OCI-LY7 (cell line): ENCODE data around the gene GULP1. TPM values are rescaled to one million over a fixed set of nuclear protein-coding genes. Genes with fewer than 3 reads are reported as not detected.

Experiments
- BruUV-seq: library from RNA; stranded (reverse); fragments of 400-500 nt; replicated peaks from 2 replicates; lab custom pipeline; 2021; lab: Mats Ljungman, UMichigan
- CTCF ChIA-PET: fragments of 300-600 bp; sonication (Branson Sonifier 250); formaldehyde crosslinking; loops from one replicate; lab custom pipeline; 2022; ENCODE audit warnings: antibody characterized with exemption; ENCODE audit not compliant: unreplicated experiment; lab: Charles Lee
- POLR2A ChIA-PET: fragments of 300-600 bp; sonication (Branson Sonifier 250); formaldehyde crosslinking; loops from one replicate; lab custom pipeline; 2022; ENCODE audit warnings: antibody characterized with exemption; lab: Charles Lee
- DNase-seq: peaks from one replicate; pipeline ENCODE4 v3.0.0-alpha.2; 2015; ENCODE audit warnings: low spot score
- H2AFZ ChIP-seq: fragments of 200-600 bp; sonication (generic), shearing (Covaris generic); 2 replicates; pipeline ENCODE4 v1.6.1; 2014; ENCODE audit warnings: mild to moderate bottlenecking, antibody characterized with exemption, low read length, moderate library complexity
- H3K27ac ChIP-seq: fragments of 200-600 bp; sonication (generic); 2 replicates; pipeline ENCODE4 v1.5.1; 2014; ENCODE audit warnings: mixed run types, low read depth, mild to moderate bottlenecking, moderate library complexity, low read length, inconsistent platforms; ENCODE audit not compliant: poor library complexity, severe bottlenecking
- H3K36me3 ChIP-seq: fragments of 200-600 bp; sonication (generic); 2 replicates; pipeline ENCODE4 v1.6.1; 2014; ENCODE audit warnings: mild to moderate bottlenecking, antibody characterized with exemption, low read length, moderate library complexity, mixed read lengths; ENCODE audit not compliant: insufficient read depth
- H3K4me1 ChIP-seq: fragments of 200-600 bp; sonication (generic); 2 replicates; pipeline ENCODE4 v1.5.1; 2014; ENCODE audit warnings: mild to moderate bottlenecking, low read length; ENCODE audit not compliant: insufficient read depth, poor library complexity, severe bottlenecking
- H3K4me2 ChIP-seq: fragments of 200-600 bp; sonication (generic); 2 replicates; pipeline ENCODE4 v1.6.1; 2014; ENCODE audit warnings: mild to moderate bottlenecking, low read length
- H3K4me3 ChIP-seq: fragments of 200-600 bp; sonication (generic); 2 replicates; pipeline ENCODE4 v1.5.1; 2014; ENCODE audit warnings: mild to moderate bottlenecking, low read depth, low read length; ENCODE audit not compliant: poor library complexity, severe bottlenecking
- H3K79me2 ChIP-seq: fragments of 200-600 bp; sonication (generic); 2 replicates; pipeline ENCODE4 v1.6.1; 2016; ENCODE audit warnings: low read depth, mild to moderate bottlenecking, low read length, moderate library complexity, mixed read lengths; ENCODE audit not compliant: insufficient read depth
- H3K9me2 ChIP-seq: fragments of 200-600 bp; sonication (generic); 2 replicates; pipeline ENCODE4 v1.6.1; 2016; ENCODE audit warnings: mild to moderate bottlenecking, low read length, mixed read lengths; ENCODE audit not compliant: insufficient read depth
- H3K9me3 ChIP-seq: fragments of 200-600 bp; sonication (generic); 2 replicates; pipeline ENCODE4 v1.6.1; 2014; ENCODE audit warnings: mild to moderate bottlenecking, mixed run types, low read length, mixed read lengths
- H4K20me1 ChIP-seq: fragments of 200-600 bp; sonication (generic); 2 replicates; pipeline ENCODE4 v1.6.1; 2014; ENCODE audit warnings: mild to moderate bottlenecking, antibody characterized with exemption, low read length, moderate library complexity, mixed read lengths; ENCODE audit not compliant: insufficient read depth
- CTCF ChIP-seq: fragments of 200-600 bp; sonication (generic); conservative IDR thresholded peaks from 2 replicates; pipeline ENCODE4 v1.5.1; 2014; ENCODE audit warnings: mild to moderate bottlenecking, antibody characterized with exemption, low read length, moderate library complexity, mixed read lengths
- EZH2phosphoT487 ChIP-seq: fragments of 200-600 bp; sonication (generic); IDR thresholded peaks from 2 replicates; pipeline ENCODE4 v1.6.1; 2018; ENCODE audit warnings: low read depth, borderline replicate concordance, mild to moderate bottlenecking, mixed run types, antibody characterized with exemption, low read length, moderate library complexity, mixed read lengths
- intact Hi-C: fragments of 100-400 bp; cut with micrococcal nuclease; formaldehyde crosslinking; loops from one replicate; pipeline ENCODE4 v1.10.0; 2022; ENCODE audit not compliant: unreplicated experiment
- total RNA-seq, 2 experiments: library from RNA; depleted of rRNA in 1 of 2; stranded (reverse); fragments of >200 nt in 1 of 2; shearing (Covaris generic) in 1 of 2; gene quantifications; 2 replicates each; pipeline ENCODE4 v1.2.3, GENCODE V29; 2014 to 2022

GULP1 gene
- total RNA-seq, 2 experiments from 2014 or later = not detected

GRCh38 chr2:188330316-188331053 is 38.8 kb downstream of the GULP1 start:
- H4K20me1 ChIP-seq = no peaks in the 10 kb centered on the region
- no peak for TF ChIP-seq EZH2phosphoT487
- TF ChIP-seq CTCF = no peak
- BruUV-seq = no TSS peak
- H3K79me2 ChIP-seq = no peaks in the 10 kb centered on the region
- no peak overlapping the region for H3K4me3 ChIP-seq
- no peak overlapping the region for H3K4me2 ChIP-seq
- no peak overlapping the region for H2AFZ ChIP-seq
- POLR2A ChIA-PET = no interaction called here
- no peaks in the 10 kb centered on the region for H3K4me1 ChIP-seq
- intact Hi-C loops = no loop called here
- no peaks in the 10 kb centered on the region for H3K9me2 ChIP-seq
- H3K27ac ChIP-seq = no peak overlapping the region
- H3K9me3 ChIP-seq = no peaks in the 10 kb centered on the region
- no peaks in the 10 kb centered on the region for H3K36me3 ChIP-seq
- CTCF ChIA-PET = no interaction called here
- DNase-seq = no peak

GRCh38 chr2:188332619-188333018 is 40.9 kb downstream of the GULP1 start:
- TF ChIP-seq CTCF = no peak
- no peak for TF ChIP-seq EZH2phosphoT487
- no TSS peak for BruUV-seq
- POLR2A ChIA-PET = interaction anchor here (0.7 kb wide), 1 partner anchor 18 kb away, joined by 3 read pairs; no protein-coding TSS in a partner anchor

More at GRCh38 chr2:188332619-188333018, 40.9 kb downstream of the GULP1 start:
- Histone ChIP-seq H3K9me2 (no peaks in the 10 kb centered on the region), H3K4me3 (no peak overlapping the region), H3K4me2 (no peak overlapping the region), H3K9me3 (no peaks in the 10 kb centered on the region), H3K36me3 (no peaks in the 10 kb centered on the region), H2AFZ (no peak overlapping the region), H4K20me1 (no peaks in the 10 kb centered on the region), H3K4me1 (no peaks in the 10 kb centered on the region), H3K79me2 (no peaks in the 10 kb centered on the region), H3K27ac (no peak overlapping the region)
- CTCF ChIA-PET = no interaction called here
- no peak for DNase-seq
- intact Hi-C loops = no loop called here
